Pancreas (tissue), 10 donors: ENCODE measurements around the gene COLEC11. TPM values are rescaled to one million over a fixed set of nuclear protein-coding genes. Genes with fewer than 3 reads are reported as not detected.

Experiments
- ATAC-seq, 4 donors: fragments of 200-7000 bp; cut with Tn5 transposase; one replicate each; pipeline versions ENCODE4 v1.8.0 to v1.9.1; 2020; ENCODE audit warnings: mild to moderate bottlenecking in 4 of 4, moderate library complexity in 4 of 4
- DNase-seq, 6 donors: peaks; one replicate each; pipeline ENCODE4 v3.0.0-alpha.2; 2020
- FAIRE-seq: peaks from 2 replicates; lab custom pipeline; 2012; peaks lifted over from hg19 to GRCh38; lab: Jason Lieb, UNC
- H3K27ac ChIP-seq, 4 donors: fragments of 200-600 bp; sonication (generic); 1 replicate in 3 of 4; 2 replicates in 1 of 4; pipeline versions ENCODE4 v1.5.0 to v1.8.0; 2020
- H3K27me3 ChIP-seq, 4 donors: fragments of 200-600 bp; one replicate each; pipeline ENCODE4 v1.8.0; 2021
- H3K36me3 ChIP-seq, 3 donors: fragments of 200-600 bp; sonication (generic) in 1 of 3; one replicate each; pipeline versions ENCODE4 v1.5.0 to v1.8.0; 2020 to 2021
- H3K4me1 ChIP-seq, 3 donors: fragments of 200-600 bp; one replicate each; pipeline ENCODE4 v1.8.0; 2021
- H3K4me3 ChIP-seq, 4 donors: fragments of 200-600 bp; sonication (generic) in 2 of 4; one replicate each; pipeline versions ENCODE4 v1.5.0 to v1.8.0; 2020 to 2021
- H3K9me3 ChIP-seq, 4 donors: fragments of 200-600 bp; one replicate each; pipeline ENCODE4 v1.8.0; 2021
- CTCF ChIP-seq, 4 donors: fragments of 200-600 bp; sonication (generic) in 3 of 4; IDR thresholded peaks; one replicate each; pipeline versions ENCODE4 v1.5.0 to v1.8.0; 2021; ENCODE audit warnings: antibody characterized with exemption in 4 of 4
- WGBS, 2 donors: extraction: QIAGEN DNeasy Blood & Tissue Kit; methylation state at CpG; one replicate each; pipeline ENCODE4 v1.1.7; 2013; 5-methylcytosine and 5-hydroxymethylcytosine counted together
- intact Hi-C, 3 donors: fragments of 100-400 bp; cut with DNase I; formaldehyde crosslinking; loops; one replicate each; pipeline versions ENCODE4 v1.11.1 to v1.14.2; 2022
- polyA plus RNA-seq, 2 donors: library from polyadenylated mRNA; stranded (reverse); fragments of 200-250 nt; gene quantifications; one replicate each; pipeline ENCODE4 v1.2.3, GENCODE V29; 2013
- total RNA-seq, 6 donors: library from RNA; stranded (reverse); fragmentation: NEBNext Ultra II Directional in 4 of 6; extraction: Animal tissue kit (Norgen Biotek cat#: 25700) in 4 of 6; gene quantifications; one replicate each; pipeline versions ENCODE4 v1.2.1 to v1.2.4, GENCODE V29; 2021 to 2023
- donor health status: healthy with polysubstance abuse.
- donor health status: DM: no; HTN: no; CAD: no; lungs with moderate emphysema.
- donor health status: DM: no; HTN: no; CAD: no.
- donor health status: control.
- donor health status: control.
- donor health status: Bipolar disorder and iron deficiency.
- donor health status: DM: yes; HTN: yes; CAD: no.
- donor health status: DM: no; HTN: no; CAD: no.
- donor health status: DM: no; HTN: no; CAD: no.
- donor health status: DM: yes; HTN: yes; CAD: no.

COLEC11 gene
- total and polyA plus RNA-seq, 8 donors, result 2.0 to 11.9 (median 3.5) TPM

GRCh38 chr2:3595985-3596384, 1.1 kb downstream of the COLEC11 start:
- 91 to 92% methylated on average over 6 of the region's 6 CpGs for WGBS, 2 donors
- Histone ChIP-seq H3K4me1 (no peaks in the 10 kb centered on the region), H3K27me3 (no peaks in the 10 kb centered on the region), H3K27ac (no peak overlapping the region), H3K9me3 (no peaks in the 10 kb centered on the region), H3K36me3 (no peaks in the 10 kb centered on the region), H3K4me3 (no peak overlapping the region)
- FAIRE-seq, result no peak
- intact Hi-C loops, result no loop called here
- no peak for DNase-seq
- no peak for TF ChIP-seq CTCF (IDR thresholded peaks at IDR 0.05)
- ATAC-seq, result no peak

GRCh38 chr2:3596901-3597417, 2.0 kb downstream of the COLEC11 start:
- FAIRE-seq (no peak), DNase-seq (no peak), ATAC-seq (no peak)
- Histone ChIP-seq H3K27ac (no peak overlapping the region), H3K9me3 (no peaks in the 10 kb centered on the region), H3K4me1 (no peaks in the 10 kb centered on the region), H3K27me3 (no peaks in the 10 kb centered on the region), H3K36me3 (no peaks in the 10 kb centered on the region), H3K4me3 (no peak overlapping the region)
- TF ChIP-seq CTCF (IDR thresholded peaks at IDR 0.05), result no peak
- WGBS, 2 donors, result 83 to 91% methylated on average over 16 of the region's 16 CpGs
- intact Hi-C loops, result no loop called here

- no peaks in the 10 kb centered on the region for H3K4me1 ChIP-seq
- no peaks in the 10 kb centered on the region for H3K9me3 ChIP-seq
- no peak for TF ChIP-seq CTCF (IDR thresholded peaks at IDR 0.05)
- H3K36me3 ChIP-seq, result no peaks in the 10 kb centered on the region
- intact Hi-C loops, result no loop called here
- no peaks in the 10 kb centered on the region for H3K27me3 ChIP-seq
- no peak for FAIRE-seq
- no peak for ATAC-seq
- no peak for DNase-seq
- no peak overlapping the region for H3K27ac ChIP-seq
- no peak overlapping the region for H3K4me3 ChIP-seq
- 77 to 87% methylated on average over 6 of the region's 6 CpGs for WGBS, 2 donors
These were observed 2.7 kb downstream of the COLEC11 start for GRCh38 chr2:3597567-3597966.

- FAIRE-seq, result no peak
These were observed 3.4 kb downstream of the COLEC11 start for GRCh38 chr2:3598197-3598910.

More at GRCh38 chr2:3598197-3598910, 3.4 kb downstream of the COLEC11 start:
- WGBS, 2 donors, result 72 to 82% methylated on average over 22 of the region's 22 CpGs
- no peak for ATAC-seq
- no peak for DNase-seq
- Histone ChIP-seq H3K4me3 (no peak overlapping the region), H3K27ac (no peak overlapping the region), H3K9me3 (no peaks in the 10 kb centered on the region), H3K36me3 (no peaks in the 10 kb centered on the region), H3K27me3 (no peaks in the 10 kb centered on the region), H3K4me1 (no peaks in the 10 kb centered on the region)
- intact Hi-C loops, result no loop called here
- no peak for TF ChIP-seq CTCF (IDR thresholded peaks at IDR 0.05)
